Measurements from ENCODE around the gene ZNF516.

The ZNF516 gene

DNA sequence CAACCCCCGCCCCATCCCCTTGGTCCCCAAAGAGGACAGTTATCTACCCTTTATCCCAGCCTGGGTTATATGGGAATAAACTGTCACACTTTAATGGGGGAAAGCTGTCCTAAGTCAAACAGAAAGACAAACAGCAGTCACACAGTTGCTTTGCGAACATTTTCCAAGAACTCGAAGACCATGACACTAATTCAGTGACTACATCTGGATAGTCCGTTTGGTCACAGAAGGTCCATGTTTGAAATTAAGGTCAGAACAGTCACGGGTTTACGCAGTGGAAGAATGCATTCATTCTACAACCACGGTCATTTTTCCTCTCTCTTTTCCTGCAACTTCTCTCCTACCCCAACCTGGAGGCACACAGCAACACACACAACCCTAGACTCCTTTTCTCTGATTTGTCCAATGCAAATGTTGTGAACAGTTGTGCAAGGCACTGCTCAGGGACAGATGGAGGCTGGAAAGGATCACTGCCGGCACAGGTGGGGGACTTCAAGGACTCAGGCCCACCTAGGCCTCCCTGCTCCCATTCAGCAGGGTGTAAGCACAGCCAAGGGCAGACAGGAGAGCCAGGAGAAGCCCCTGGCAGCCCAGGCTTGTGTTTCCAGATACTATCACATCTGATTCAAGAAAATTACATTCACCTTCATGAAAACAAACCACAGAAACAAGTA, 39.9 kb downstream of the ZNF516 start:
- DNase-seq (ENCODE audit: low read depth, low spot score): no peak

DNA sequence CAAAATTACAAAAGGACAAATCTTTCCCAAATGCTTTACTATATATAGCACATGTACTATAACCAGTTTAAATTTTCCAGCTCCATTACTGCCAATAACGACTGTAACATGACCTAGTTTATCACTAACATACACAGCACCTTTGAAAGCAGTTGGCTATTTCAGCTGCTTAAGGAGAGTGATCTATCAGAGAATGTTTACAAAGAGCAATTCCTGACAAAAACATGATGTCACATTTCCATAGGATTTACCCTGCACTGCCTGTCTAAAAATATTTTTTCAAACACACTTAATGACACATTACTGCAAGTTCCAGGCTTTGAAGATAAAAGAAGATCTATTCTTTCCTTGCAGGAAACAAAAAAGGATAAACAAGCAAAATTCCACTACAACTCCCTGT, 40.6 kb downstream of the ZNF516 start:
- no peak for DNase-seq (ENCODE audit: low read depth, low spot score)

DNA sequence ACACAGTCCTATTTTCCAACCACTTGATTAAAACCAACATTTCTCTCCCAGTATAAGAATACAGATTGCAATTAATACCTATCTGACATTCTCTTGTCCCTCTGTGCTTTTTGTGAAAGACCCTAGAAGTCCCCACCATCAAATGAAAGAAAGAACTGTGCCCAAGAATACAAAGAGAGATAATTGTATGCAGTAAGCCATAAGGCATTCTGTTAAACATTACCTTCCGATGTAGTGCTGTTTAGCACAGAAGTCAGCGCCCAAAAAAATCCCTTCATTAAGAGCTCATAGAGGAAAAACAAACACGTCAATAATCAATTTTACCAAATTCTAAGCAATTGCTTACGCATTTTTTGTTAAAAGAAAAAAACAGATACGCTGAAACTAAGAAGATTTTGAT, 41.1 kb downstream of the ZNF516 start:
- no peak for DNase-seq (ENCODE audit: low read depth, low spot score)

DNA sequence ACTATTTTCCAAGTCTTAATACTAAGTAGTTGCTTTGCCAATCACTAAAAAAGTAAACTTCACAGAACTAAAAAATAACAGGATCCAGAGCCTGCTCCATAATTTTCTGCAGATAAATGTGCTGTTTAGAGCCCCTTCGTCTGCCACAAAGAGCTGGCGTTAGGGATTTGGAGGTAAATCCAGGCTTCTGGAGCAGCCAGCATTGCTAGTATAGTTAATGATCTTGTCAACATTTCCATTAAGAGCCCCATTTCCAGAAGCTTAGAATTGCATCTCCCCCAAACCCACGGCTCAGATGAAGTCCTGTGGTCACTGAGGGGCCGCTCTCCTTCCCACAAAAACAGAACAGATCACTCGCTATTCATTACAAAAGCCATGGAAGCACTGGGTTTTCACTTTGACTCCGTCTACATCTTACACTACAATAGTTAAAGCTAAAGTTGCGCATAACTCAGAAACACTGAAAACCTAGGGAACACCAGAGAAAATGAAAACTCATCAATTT, 41.9 kb downstream of the ZNF516 start:
- DNase-seq (ENCODE audit: low read depth, low spot score): no peak

DNA sequence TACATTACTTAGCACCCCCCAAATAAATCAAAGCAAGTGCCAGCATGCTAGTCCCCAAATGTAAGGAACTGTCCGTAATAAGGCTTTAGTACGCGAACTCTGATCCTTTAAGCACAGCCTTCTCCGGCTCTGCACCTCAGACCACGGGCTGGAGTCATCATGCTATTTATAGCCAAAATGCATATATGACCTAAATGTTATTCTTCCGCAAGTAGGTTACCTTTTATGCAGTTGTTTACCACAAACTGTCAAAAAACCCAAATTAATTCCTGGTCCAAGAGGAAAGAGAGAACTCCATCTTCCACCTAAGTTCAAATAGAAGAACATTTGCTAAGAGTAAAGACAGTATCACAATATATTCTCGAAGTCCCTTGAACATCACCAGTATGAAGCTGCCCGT, 42.7 kb downstream of the ZNF516 start:
- DNase-seq (ENCODE audit: low read depth, low spot score): no peak

DNA sequence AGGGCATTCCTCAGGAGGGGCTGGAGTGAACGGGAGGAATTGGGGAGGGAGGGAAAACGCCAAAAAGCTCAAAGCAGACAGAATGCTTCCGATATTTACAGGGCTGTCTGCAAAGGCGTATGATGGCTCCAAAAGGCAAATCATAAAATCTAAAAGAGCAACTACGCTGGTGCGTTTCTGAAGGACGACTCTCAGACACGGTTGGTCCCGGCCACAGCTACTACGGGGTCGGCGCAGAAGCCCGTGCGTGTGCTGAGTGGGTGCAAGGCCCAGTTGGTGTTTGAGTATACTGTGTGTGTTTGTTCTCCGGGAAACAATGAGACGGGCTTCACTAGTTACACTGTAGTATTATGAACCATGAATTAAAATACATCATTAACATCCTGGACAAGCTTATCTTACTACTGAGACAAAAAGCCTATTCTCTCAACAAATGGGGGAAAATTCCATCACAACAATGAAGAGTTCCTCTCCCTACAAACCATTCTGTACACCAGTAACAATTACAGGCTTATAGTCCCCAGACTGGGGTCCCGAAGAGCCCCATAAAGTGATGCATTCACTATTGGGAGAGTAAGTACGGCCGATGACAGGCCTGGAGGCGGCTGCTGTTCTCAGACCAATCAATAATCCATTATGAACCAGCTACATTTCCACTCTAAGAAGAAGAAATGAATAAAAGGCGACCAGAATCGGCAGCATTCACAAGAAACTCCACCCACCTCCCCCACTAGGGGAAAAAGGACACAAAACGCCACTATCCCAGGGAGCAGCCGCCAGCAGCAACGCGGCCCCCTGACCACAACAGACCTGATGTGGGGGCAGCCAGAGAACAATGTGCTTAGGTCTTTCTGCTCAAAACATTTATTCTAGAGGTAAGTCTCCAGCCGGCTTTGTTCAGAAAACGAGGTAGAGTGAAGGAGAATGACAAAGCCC, 43.4 kb downstream of the ZNF516 start:
- no peak for DNase-seq (ENCODE audit: low read depth, low spot score)

DNA sequence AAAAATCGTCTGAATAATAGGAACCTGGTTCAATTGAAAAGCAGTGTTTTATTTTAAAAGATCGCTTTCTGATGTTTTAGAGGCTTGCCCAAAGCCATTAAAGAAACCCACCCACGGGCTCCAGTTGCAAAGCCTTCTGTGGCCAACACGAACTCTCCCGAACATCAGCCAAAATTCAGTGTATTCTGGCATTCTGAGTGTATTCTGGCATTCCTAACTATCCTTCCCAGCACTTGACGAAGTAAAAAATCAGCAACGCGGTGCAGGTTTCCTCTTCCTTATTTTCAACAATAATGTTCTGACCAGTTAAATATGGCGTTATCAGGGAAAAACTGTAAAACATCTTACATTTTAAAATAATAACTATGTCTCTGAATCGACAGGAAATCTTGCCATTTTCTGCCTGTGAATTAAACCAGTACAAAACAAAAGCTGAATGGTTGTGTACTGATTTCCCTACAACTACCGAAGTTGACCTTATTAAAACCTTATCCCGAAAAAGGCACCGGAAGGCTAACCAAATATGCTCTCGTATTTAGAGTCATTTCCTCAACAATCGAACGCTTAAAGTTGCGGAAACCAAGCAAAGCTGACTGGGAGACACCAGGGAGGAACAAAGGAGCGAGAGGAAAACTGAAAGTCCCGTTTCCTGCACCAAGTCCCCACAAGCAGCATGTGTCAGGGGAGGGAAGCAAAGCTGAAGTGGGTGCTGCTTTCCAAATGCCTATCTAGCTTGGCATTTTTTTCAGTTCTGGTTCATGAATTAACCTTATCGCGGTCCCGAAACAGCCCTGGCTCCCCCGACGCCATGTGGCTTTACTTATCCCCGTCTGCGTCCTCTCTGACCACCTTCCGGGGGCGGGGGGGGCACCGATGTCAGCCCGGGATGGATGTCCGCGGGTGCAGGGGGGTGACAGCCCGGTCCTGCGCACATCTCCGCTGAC, 44.3 kb downstream of the ZNF516 start:
- no peak for DNase-seq (ENCODE audit: low read depth, low spot score)

DNA sequence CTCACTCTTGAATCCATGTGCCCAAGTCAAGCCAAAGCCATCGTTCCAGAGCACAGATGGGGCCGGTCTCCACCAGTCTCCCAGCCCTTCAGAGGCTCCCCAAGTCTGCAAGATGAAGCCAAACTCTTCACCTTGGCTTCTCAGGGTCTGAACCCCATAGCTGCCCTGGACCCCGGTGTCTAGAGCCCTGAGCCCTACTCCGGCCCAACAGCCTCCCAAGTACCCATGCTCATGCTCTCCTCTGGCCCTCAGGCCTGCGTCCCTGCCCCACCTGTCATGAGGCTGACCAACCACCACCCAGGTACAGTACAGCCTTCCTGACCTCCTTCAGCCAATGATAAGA, 46.0 kb downstream of the ZNF516 start:
- no peak for DNase-seq (ENCODE audit: low read depth, low spot score)

DNA sequence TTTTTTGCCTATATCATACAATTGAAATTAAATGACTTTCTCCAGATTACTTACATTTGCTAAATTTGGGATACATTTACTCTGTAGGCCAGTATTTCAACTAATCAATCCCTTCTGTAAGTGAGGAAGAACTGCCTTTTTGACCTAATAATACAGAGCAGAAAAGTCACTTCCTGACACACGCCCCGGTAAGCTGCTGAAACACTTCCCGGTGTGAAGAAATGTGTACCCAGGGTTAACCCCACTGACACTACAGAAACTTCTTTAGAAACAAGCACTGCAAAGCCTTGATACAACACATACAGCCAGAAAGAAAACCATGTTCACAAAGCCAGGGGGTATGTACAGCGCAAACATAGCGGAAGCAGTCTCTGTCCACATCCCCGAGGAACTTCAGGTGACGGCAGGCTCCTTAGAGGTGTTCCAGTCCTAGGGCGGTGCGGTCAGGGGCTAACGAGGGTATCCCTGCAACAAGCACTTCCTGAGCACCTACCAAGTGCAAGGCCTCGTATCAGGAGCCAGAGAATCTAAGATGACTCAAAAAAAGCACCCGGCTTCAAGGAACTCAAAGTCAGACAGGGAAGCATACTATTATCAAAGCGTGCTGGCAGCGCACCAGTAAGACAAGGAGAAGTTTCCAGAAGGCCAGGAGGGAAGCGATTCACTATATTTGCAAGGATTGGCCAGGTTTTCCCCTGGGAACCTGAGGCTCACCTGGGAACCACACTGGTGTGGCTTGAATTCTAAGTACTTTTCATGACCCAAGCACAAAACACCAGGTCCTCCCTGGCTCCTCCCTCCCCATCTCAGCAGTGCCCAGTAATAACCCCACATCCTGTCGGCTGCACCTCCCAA, 46.6 kb downstream of the ZNF516 start:
- no peak for DNase-seq (ENCODE audit: low read depth, low spot score)

DNA sequence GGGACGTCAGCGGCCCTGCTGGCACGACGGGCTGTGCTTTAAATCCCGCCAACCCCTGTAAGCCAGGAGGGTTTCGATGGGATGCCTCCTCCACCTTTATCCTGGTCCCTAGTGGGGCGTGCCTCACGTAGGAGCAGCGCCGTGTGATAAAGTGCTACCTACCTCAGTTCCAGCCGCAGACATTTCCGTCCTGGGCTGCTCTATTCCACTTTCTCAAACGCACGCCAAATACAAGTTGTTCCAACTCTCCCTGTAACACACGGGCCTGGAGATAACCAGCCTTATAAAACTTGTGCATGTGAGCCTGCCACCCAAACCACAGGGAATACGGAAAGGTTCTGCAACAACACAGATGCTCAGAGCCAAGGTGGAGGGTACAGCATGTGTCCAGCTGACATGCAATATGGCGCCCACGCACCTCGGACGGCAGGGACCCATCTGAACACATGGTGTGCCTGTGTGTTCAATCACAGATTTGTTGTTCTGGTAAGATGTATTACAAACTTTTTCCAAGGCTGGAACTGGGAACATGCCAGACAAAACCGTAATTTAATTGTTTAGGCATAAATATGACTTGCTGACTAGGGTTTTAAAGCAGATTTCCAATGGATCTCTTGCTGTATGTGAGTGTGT, 47.7 kb downstream of the ZNF516 start:
- DNase-seq (ENCODE audit: low read depth, low spot score): no peak

DNA sequence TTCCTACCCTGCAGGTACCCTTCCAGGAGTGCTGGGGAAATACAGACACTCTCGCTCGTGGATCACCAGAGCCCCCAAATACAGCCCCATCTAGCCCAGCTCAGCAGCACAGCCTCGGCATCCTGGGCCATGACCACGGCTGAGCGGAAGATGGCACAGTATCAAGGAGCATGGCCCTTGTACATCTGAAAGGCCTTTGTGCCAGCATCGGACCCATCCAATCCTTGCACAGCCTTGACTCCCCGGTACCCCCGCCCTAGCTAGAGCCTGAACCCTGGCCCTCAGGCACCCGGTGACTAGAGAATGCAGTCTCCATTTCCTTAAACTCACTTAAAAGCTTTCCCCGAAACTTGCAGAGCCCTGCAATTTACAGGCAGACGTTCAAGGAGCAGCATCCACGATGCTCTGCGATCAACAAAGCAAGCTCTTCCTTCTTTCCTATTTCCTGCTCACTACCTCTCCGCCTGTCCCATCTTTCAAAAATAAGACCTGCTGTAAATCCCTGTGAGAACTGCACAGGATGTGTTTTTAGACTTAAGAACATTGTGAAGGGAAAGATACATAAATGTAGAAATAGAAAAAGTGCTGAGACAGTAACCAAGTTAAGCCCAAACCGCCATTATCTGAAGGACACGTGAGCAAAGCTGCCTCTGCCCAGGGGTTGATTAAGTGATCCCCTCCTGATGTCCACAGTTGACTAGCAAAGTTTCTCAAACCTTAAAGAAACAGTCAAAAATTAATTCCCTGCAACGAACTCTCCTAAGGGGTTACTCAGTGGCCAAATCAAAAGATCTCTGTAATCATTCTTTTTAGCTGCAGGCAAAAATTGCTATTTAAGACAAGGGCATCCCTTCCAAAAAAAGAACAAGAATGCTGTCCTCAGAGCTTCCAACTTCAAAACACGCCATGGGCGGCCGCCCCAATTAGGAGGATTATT, 48.5 kb downstream of the ZNF516 start:
- no peak for DNase-seq (ENCODE audit: low read depth, low spot score)

DNA sequence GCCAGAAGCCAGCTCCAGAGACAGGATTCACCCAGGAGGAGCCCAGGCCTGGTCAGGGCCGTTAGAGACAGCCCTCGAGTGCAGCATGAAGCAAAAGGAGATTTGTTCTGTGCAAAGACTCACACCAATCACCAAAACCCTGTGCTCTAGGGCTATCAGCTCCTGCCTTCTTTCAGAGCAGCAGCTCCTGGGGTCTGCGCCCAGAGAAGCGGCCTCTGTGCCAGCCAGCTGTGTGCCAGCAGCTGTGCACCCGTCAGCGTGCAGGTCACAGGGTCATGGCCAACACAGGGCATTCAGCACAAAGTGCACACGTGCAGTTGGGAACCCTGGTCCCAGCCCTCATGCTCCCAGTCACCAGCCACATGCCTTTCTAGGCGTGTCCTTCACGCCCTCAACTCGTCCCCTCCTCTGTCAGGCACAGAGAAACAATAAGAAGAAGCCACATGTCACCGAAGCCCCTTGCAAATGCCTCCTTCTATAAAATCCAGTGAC, 49.3 kb downstream of the ZNF516 start:
- DNase-seq (ENCODE audit: low read depth, low spot score): no peak

DNA sequence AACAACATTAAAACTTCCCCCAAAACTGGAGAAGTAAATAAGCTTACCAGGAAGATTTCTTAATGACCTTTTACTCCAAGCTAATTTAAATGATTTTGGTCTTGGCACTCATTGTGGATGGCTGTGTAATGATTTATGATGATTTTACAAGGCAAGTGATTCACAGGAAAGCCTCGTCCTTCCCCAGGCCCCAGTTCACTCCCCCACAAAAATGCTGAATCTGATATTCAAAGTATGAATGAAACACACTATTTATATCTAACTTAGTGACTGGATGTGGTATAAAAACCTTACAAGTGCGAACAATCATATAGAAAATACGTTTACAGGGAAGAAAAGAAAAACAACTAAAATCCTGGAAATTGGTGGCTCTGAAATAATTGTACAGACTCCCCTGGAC, 49.8 kb downstream of the ZNF516 start:
- DNase-seq (ENCODE audit: low read depth, low spot score): no peak

DNA sequence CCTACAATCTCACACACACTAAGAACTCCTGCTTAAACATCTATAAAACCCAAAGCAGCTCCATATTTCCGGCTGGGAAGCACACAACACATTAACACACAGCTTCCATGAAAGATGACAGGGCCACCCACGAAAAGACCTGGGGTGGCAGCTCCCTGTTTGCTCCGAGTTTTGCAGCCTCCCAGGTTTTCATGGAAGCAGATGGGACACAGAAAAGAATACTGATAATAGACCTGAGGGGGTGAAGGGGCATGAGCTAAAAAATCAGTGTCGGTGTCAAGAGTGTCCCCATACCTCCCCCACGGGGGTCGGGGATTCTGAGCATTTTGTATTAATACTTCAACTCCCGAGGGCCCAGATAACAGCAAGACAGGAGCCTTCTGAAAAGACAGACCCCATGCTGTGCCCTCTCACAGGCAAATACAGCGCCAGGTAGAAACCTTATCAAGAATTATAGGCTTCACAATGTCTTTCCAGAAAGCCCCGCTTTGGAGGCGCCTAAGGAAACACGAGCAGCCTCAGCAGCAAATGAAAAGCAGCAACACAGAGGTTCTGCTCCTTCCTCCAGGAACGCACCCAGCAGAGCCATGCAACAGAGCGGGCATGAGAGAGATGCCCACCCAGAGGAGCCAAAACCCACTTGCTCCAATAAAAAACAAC, 50.5 kb downstream of the ZNF516 start:
- DNase-seq (ENCODE audit: low read depth, low spot score): no peak

DNA sequence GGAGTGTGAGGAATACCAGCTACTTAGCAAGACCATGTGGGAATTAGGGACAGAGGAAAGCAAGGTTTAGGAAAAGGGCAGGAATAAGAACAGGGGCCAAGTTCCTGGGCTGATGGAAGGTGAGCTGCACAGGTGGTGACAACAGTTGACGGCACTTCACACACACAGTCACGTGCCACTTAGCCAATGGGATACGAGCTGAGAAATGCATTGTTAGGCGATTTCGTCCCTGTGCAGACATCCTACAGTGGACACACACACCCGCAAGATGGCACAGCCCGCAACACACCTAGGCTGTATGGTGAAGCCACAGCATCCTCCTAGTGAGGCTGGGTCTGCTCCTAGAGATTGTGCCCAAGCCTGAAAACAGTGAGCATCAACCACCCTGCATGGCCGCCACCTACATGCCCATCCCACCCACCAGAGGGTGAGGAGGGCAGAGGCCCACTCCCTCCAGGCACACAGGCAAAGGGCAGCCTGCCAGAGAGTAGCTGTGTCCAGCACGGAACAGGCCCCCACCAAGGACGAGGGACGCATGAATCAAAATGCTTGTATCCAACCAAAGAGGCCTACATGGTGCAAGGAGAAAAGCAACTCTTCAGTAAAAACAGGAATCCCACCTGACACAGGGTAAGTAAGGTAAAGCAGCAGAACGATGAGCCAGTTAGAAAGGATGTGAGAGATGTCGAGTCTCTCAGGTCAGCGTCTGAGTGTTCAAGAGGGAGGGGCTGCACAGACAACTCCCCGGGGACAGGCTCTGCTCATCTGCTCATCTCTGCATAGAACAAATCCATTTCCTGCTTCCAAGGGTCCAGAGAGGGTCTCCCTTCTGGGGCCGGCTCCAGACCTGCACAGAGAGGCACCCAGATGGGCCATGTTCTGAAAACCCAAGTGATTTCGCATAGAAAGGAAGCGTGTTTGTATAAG, 51.3 kb downstream of the ZNF516 start:
- no peak for DNase-seq (ENCODE audit: low read depth, low spot score)

DNA sequence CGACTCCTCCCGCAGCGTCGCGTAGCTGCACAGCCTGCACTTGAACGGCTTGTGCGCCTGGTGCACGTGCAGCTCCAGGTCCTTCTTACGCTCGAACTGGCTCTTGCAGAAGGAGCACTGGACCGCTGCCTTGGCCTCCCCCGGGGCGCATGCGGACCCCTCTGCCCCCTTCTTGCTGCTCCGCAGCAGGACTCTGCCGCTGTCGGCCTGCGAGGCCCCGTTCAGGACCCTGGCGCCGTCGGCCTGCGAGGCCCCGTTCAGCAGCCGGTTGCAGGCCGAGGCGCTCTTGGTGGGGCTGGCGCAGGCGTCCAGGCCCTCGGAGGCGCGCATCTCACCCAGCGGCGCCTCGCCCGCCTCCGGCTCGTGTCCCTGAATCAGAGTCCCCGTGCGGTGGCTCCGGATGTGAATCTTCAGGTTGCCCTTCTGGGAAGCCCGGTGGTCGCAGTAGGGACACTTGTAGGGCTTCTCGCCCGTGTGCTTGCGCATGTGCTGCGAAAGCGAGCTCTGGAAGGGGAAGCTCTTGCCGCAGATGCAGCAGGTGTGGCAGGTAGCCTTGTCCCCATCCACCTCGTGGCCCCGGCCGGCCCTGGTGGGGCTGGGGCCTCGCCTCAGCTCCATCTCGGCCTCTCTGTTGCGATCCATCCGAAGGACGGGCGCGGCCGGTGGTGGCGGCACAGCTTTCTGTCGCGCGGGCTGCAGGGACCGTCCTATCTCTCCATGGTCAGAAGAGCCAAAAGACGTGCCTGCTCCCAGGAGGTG, 52.5 kb downstream of the ZNF516 start:
- no peak for DNase-seq (ENCODE audit: low read depth, low spot score)
